ENCODE data around the gene PTPRG. TPM values are rescaled to one million over a fixed set of nuclear protein-coding genes. Genes with fewer than 3 reads are reported as not detected.

PTPRG gene
- total RNA-seq, 3 donors from 2014 or later (not counting 1 experiment from before 2014, with no cell fraction given), result 1.0 to 2.9 (median 2.5) TPM

GRCh38 chr3:62281726-62282125 lies 720.4 kb downstream of the PTPRG start:
- 78% methylated on average over 1 of the region's 1 CpG for WGBS (ENCODE audit: insufficient coverage)
- H3K9me3 Mint-ChIP-seq, result peaks cover 2 to 3% of the 10 kb centered on the region in 2 donors
- H3K27me3 ChIP-seq (ENCODE audit: control insufficient read depth, insufficient read depth, low read length), result no peaks in the 10 kb centered on the region
- no peaks in the 10 kb centered on the region for H3K27me3 Mint-ChIP-seq (ENCODE audit: low read depth in 2 of 2)
- no peak overlapping the region for H3K27ac ChIP-seq (ENCODE audit: low read length)
- H3K36me3 Mint-ChIP-seq, result no peaks in the 10 kb centered on the region
- TF ChIP-seq CTCF (IDR thresholded peaks at IDR 0.05), result no peak
- ATAC-seq (no peak), DNase-seq (no peak)
- no peaks in the 10 kb centered on the region for H3K9me3 ChIP-seq (ENCODE audit: control insufficient read depth, insufficient read depth, low read length)
- H3K4me1 Mint-ChIP-seq, result no peaks in the 10 kb centered on the region
- H3K4me1 ChIP-seq (ENCODE audit: control insufficient read depth, insufficient read depth, low read length), result no peaks in the 10 kb centered on the region
- H3K4me3 ChIP-seq (ENCODE audit: low read length), result no peak overlapping the region
- no peak overlapping the region for H3K27ac Mint-ChIP-seq
- H3K4me3 Mint-ChIP-seq, result no peak overlapping the region
- no peaks in the 10 kb centered on the region for H3K36me3 ChIP-seq (ENCODE audit: control insufficient read depth, insufficient read depth, low read length)
- intact Hi-C loops (cut with micrococcal nuclease), result no loop called here

DNA sequence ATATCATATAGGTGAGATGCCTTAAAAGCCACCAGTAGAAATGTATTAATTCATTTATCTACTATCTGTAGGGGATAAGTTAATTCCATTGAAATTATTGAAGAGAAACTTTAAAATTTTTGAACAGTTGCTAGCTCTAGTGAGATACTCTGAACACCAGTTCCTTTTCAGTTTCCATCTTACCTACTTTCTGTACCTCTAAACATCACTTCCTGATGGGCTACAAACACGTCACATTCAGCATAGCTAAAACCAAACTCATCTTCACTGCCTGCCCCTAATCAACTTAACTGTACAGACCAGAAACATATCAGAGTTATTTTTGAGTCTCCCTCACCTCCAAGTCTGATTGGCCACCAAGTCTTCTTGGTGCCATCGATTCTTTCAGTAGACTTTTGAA lies 723.1 kb downstream of the PTPRG start:
- H3K27ac Mint-ChIP-seq, result no peak overlapping the region
- intact Hi-C loops (cut with micrococcal nuclease), result no loop called here
- Histone ChIP-seq H3K9me3 (ENCODE audit: control insufficient read depth, insufficient read depth, low read length) (no peaks in the 10 kb centered on the region), H3K27ac (ENCODE audit: low read length) (no peak overlapping the region), H3K27me3 (ENCODE audit: control insufficient read depth, insufficient read depth, low read length) (no peaks in the 10 kb centered on the region), H3K36me3 (ENCODE audit: control insufficient read depth, insufficient read depth, low read length) (no peaks in the 10 kb centered on the region), H3K4me1 (ENCODE audit: control insufficient read depth, insufficient read depth, low read length) (no peaks in the 10 kb centered on the region), H3K4me3 (ENCODE audit: low read length) (no peak overlapping the region)
- no peak for TF ChIP-seq CTCF (IDR thresholded peaks at IDR 0.05)
- no peaks in the 10 kb centered on the region for H3K27me3 Mint-ChIP-seq (ENCODE audit: low read depth in 2 of 2)
- H3K36me3 Mint-ChIP-seq, result no peaks in the 10 kb centered on the region
- no peak for DNase-seq
- H3K4me1 Mint-ChIP-seq, result no peaks in the 10 kb centered on the region
- WGBS (ENCODE audit: insufficient coverage), result 68% methylated on average over 2 of the region's 2 CpGs
- peaks cover 2 to 3% of the 10 kb centered on the region in 2 donors for H3K9me3 Mint-ChIP-seq
- no peak for ATAC-seq
- H3K4me3 Mint-ChIP-seq, result no peak overlapping the region

- H3K36me3 Mint-ChIP-seq, result no peaks in the 10 kb centered on the region
- ATAC-seq (no peak), DNase-seq (no peak)
- no peaks in the 10 kb centered on the region for H3K4me1 Mint-ChIP-seq
- no peaks in the 10 kb centered on the region for H3K36me3 ChIP-seq (ENCODE audit: control insufficient read depth, insufficient read depth, low read length)
- no peak overlapping the region for H3K4me3 Mint-ChIP-seq
- WGBS (ENCODE audit: insufficient coverage), result 39% methylated on average over 3 of the region's 4 CpGs
- H3K4me3 ChIP-seq (ENCODE audit: low read length), result no peak overlapping the region
- H3K27ac ChIP-seq (ENCODE audit: low read length), result no peak overlapping the region
- no peaks in the 10 kb centered on the region for H3K4me1 ChIP-seq (ENCODE audit: control insufficient read depth, insufficient read depth, low read length)
- H3K9me3 ChIP-seq (ENCODE audit: control insufficient read depth, insufficient read depth, low read length), result no peaks in the 10 kb centered on the region
- no peaks in the 10 kb centered on the region for H3K27me3 ChIP-seq (ENCODE audit: control insufficient read depth, insufficient read depth, low read length)
- no peak for TF ChIP-seq CTCF (IDR thresholded peaks at IDR 0.05)
- H3K27ac Mint-ChIP-seq, result no peak overlapping the region
- intact Hi-C loops (cut with micrococcal nuclease), result no loop called here
- H3K27me3 Mint-ChIP-seq (ENCODE audit: low read depth in 2 of 2), result no peaks in the 10 kb centered on the region
- H3K9me3 Mint-ChIP-seq, result peaks cover 4 to 6% of the 10 kb centered on the region in 2 donors
Measured at GRCh38 chr3:62287392-62287927, 726.1 kb downstream of the PTPRG start.

- Histone ChIP-seq H3K27ac (ENCODE audit: low read length) (no peak overlapping the region), H3K9me3 (ENCODE audit: control insufficient read depth, insufficient read depth, low read length) (no peaks in the 10 kb centered on the region), H3K4me3 (ENCODE audit: low read length) (no peak overlapping the region), H3K4me1 (ENCODE audit: control insufficient read depth, insufficient read depth, low read length) (no peaks in the 10 kb centered on the region), H3K27me3 (ENCODE audit: control insufficient read depth, insufficient read depth, low read length) (no peaks in the 10 kb centered on the region), H3K36me3 (ENCODE audit: control insufficient read depth, insufficient read depth, low read length) (no peaks in the 10 kb centered on the region)
- TF ChIP-seq CTCF (IDR thresholded peaks at IDR 0.05), result no peak
- Mint-ChIP-seq H3K27me3 (ENCODE audit: low read depth in 2 of 2) (no peaks in the 10 kb centered on the region), H3K4me3 (no peak overlapping the region), H3K27ac (no peak overlapping the region), H3K9me3 (peaks cover 2 to 6% of the 10 kb centered on the region in 2 donors), H3K4me1 (no peaks in the 10 kb centered on the region), H3K36me3 (no peaks in the 10 kb centered on the region)
- 75% methylated on average over 2 of the region's 2 CpGs for WGBS (ENCODE audit: insufficient coverage)
- ATAC-seq (no peak), DNase-seq (no peak)
- intact Hi-C loops (cut with micrococcal nuclease), result no loop called here
Measured at GRCh38 chr3:62289922-62290321, 728.6 kb downstream of the PTPRG start.

Measured in natural killer cell (primary cell).